ENCODE measurements around the gene GGT5.
A peak's percentile ranks its signal among the peaks of the same experiment; 100 is the strongest.
"Not testable (repeated sequence)": the region's sequence is repeated elsewhere in the genome, so short reads cannot be mapped to it uniquely, and the experiment has no call there.

The GGT5 gene

DNA sequence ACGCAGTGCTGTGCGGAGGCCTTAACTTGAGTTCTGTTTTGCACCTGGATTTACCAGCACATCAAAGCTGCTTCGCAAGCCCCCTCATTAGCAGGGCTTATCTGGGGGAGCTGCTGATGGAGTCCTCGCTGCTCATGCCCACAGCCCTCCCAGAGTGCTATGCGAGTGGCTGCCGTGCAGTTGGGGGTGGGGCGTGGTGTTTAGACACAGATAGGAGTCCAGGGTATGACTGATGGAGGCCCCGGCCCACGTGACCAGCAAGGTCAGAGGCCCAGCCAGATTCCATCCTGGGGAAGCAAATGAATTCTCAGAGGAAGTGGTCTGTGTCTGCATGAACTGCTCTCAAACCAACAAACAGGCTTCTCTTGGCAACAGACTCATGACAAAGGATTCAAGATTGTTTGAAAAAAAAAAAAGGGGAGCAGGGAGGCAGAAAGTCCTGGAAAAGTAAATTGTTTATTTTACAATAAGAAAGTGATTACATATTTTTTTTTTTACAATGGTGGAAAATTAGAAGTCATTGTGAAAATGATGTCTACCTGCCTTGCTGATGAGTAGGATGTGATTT, 19.5 kb upstream of the GGT5 start:
- not testable (repeated sequence) for H4K91ac ChIP-seq (ENCODE audit: low read depth, low read length, poor library complexity); H2BK15ac ChIP-seq (ENCODE audit: low read length); H3K4me2 ChIP-seq (ENCODE audit: insufficient read depth, low read length, poor library complexity, severe bottlenecking); H3K36me3 ChIP-seq (replicated peaks in 1 of 2; ENCODE audit: control insufficient read depth in 2 of 2, insufficient read depth in 2 of 2, low read length in 2 of 2); H2BK12ac ChIP-seq (ENCODE audit: low read length); DNase-seq (ENCODE audit: low spot score); H2BK5ac ChIP-seq (ENCODE audit: low read length); H3K79me1 ChIP-seq (ENCODE audit: low read depth, low read length); H3K18ac ChIP-seq (ENCODE audit: low read length); H3K27ac ChIP-seq (replicated peaks; ENCODE audit: low read length); H3K14ac ChIP-seq (ENCODE audit: low read length); H3K23ac ChIP-seq (ENCODE audit: low read depth, low read length, poor library complexity); H2AK5ac ChIP-seq (ENCODE audit: low read depth, low read length); H3K9ac ChIP-seq (ENCODE audit: low read depth, low read length, poor library complexity); H3K4ac ChIP-seq (ENCODE audit: low read length); H3K27me3 ChIP-seq (ENCODE audit: control insufficient read depth in 3 of 3, insufficient read depth in 3 of 3, low read depth in 1 of 3, low read length in 3 of 3); H3K9me3 ChIP-seq (replicated peaks in 1 of 2; ENCODE audit: control insufficient read depth in 2 of 2, insufficient read depth in 1 of 2, low read depth in 1 of 2, low read length in 2 of 2); H2BK120ac ChIP-seq (ENCODE audit: low read depth, low read length)
- Histone ChIP-seq H2AFZ (ENCODE audit: low read length) (peak overlapping the region; percentile 64), H4K8ac (ENCODE audit: low read depth, low read length) (peak overlapping the region; percentile 43), H3K4me3 (ENCODE audit: low read length in 2 of 2) (peak overlapping the region in 1 of 2 donors; percentile 34), H3K4me1 (ENCODE audit: control insufficient read depth in 2 of 2, insufficient read depth in 1 of 2, low read depth in 1 of 2, low read length in 2 of 2) (peaks cover 1 to 21% of the 10 kb centered on the region in 2 donors)
- no CpG with 5 or more reads among the region's 9 CpGs for WGBS, 2 donors (ENCODE audit: extremely low coverage in 2 of 2, insufficient read length in 2 of 2, insufficient replicate concordance in 1 of 2)

DNA sequence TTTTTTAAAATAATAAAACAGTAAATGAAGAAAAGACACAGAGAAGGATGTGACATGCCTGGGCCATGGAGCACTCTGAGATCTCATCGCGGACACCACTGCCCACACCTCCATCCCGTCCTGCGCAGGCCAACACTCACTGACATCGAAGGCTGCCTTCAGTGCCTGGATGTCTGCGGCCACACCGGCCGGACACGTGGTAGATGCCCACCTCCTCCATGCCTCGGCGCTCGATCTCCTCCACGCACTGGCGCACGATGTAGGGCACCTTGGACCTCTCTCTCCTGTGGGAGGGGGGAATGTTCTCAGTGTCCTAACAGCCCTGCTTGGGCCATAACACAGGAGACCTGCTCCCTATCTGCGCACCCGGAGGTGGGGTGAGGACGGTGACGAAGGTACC, 18.6 kb upstream of the GGT5 start:
- H3K27ac ChIP-seq (replicated peaks; ENCODE audit: low read length); H2BK5ac ChIP-seq (ENCODE audit: low read length); H3K4me2 ChIP-seq (ENCODE audit: insufficient read depth, low read length, poor library complexity, severe bottlenecking); H3K14ac ChIP-seq (ENCODE audit: low read length); H2AFZ ChIP-seq (ENCODE audit: low read length); H3K18ac ChIP-seq (ENCODE audit: low read length); H3K4ac ChIP-seq (ENCODE audit: low read length); H3K36me3 ChIP-seq (replicated peaks in 1 of 2; ENCODE audit: control insufficient read depth in 2 of 2, insufficient read depth in 2 of 2, low read length in 2 of 2); H2AK5ac ChIP-seq (ENCODE audit: low read depth, low read length); H4K91ac ChIP-seq (ENCODE audit: low read depth, low read length, poor library complexity); H2BK12ac ChIP-seq (ENCODE audit: low read length); H2BK15ac ChIP-seq (ENCODE audit: low read length); H4K8ac ChIP-seq (ENCODE audit: low read depth, low read length); H3K23ac ChIP-seq (ENCODE audit: low read depth, low read length, poor library complexity); H2BK120ac ChIP-seq (ENCODE audit: low read depth, low read length); DNase-seq (ENCODE audit: low spot score); H3K79me1 ChIP-seq (ENCODE audit: low read depth, low read length); H3K27me3 ChIP-seq (ENCODE audit: control insufficient read depth in 3 of 3, insufficient read depth in 3 of 3, low read depth in 1 of 3, low read length in 3 of 3); H3K9ac ChIP-seq (ENCODE audit: low read depth, low read length, poor library complexity); H3K4me3 ChIP-seq (ENCODE audit: low read length in 2 of 2); H3K9me3 ChIP-seq (replicated peaks in 1 of 2; ENCODE audit: control insufficient read depth in 2 of 2, insufficient read depth in 1 of 2, low read depth in 1 of 2, low read length in 2 of 2): not testable (repeated sequence)
- peaks cover 1 to 21% of the 10 kb centered on the region in 2 donors for H3K4me1 ChIP-seq (ENCODE audit: control insufficient read depth in 2 of 2, insufficient read depth in 1 of 2, low read depth in 1 of 2, low read length in 2 of 2)
- no CpG with 5 or more reads among the region's 19 CpGs for WGBS, 2 donors (ENCODE audit: extremely low coverage in 2 of 2, insufficient read length in 2 of 2, insufficient replicate concordance in 1 of 2)

DNA sequence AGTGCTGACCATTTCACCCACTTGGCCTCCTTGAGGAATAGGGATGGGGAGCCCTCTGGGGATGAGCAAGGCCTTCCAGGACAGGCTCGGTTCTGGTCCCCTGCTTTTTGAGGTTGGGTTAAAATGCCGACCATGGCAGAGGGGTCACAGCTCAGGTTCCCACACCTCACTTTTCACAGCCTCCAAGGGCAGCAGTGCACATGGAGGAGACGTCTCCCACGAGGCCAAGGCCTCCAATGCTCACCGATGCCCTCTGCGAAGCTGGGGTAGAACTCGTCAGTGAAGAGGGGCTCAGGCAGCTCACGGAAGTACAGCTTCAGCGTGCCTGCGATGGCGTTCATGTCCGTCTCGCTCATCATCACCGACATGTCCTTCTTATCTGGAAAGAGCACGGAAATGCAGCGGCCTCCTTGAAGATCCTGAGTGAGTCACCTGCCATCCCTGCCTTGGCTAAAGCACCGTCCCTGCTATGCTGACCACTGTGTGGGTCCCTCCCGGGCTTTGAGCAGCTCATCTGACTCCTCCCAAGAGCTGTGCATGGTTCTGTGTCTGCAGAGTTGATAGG, 17.4 kb upstream of the GGT5 start:
- H3K23ac ChIP-seq (ENCODE audit: low read depth, low read length, poor library complexity); H2BK120ac ChIP-seq (ENCODE audit: low read depth, low read length); H3K36me3 ChIP-seq (replicated peaks in 1 of 2; ENCODE audit: control insufficient read depth in 2 of 2, insufficient read depth in 2 of 2, low read length in 2 of 2); H2BK12ac ChIP-seq (ENCODE audit: low read length); H3K4me2 ChIP-seq (ENCODE audit: insufficient read depth, low read length, poor library complexity, severe bottlenecking); H3K27me3 ChIP-seq (ENCODE audit: control insufficient read depth in 3 of 3, insufficient read depth in 3 of 3, low read depth in 1 of 3, low read length in 3 of 3); DNase-seq (ENCODE audit: low spot score); H3K9me3 ChIP-seq (replicated peaks in 1 of 2; ENCODE audit: control insufficient read depth in 2 of 2, insufficient read depth in 1 of 2, low read depth in 1 of 2, low read length in 2 of 2); H3K4me3 ChIP-seq (ENCODE audit: low read length in 2 of 2); H3K14ac ChIP-seq (ENCODE audit: low read length); H3K4ac ChIP-seq (ENCODE audit: low read length); H2AFZ ChIP-seq (ENCODE audit: low read length); H3K79me1 ChIP-seq (ENCODE audit: low read depth, low read length); H2BK5ac ChIP-seq (ENCODE audit: low read length); H2AK5ac ChIP-seq (ENCODE audit: low read depth, low read length); H4K8ac ChIP-seq (ENCODE audit: low read depth, low read length); H4K91ac ChIP-seq (ENCODE audit: low read depth, low read length, poor library complexity); H3K18ac ChIP-seq (ENCODE audit: low read length); H3K9ac ChIP-seq (ENCODE audit: low read depth, low read length, poor library complexity); H3K27ac ChIP-seq (replicated peaks; ENCODE audit: low read length): not testable (repeated sequence)
- H3K4me1 ChIP-seq (ENCODE audit: control insufficient read depth in 2 of 2, insufficient read depth in 1 of 2, low read depth in 1 of 2, low read length in 2 of 2) = peaks cover 1 to 21% of the 10 kb centered on the region in 2 donors
- H2BK15ac ChIP-seq (ENCODE audit: low read length) = peak overlapping the region; percentile 15
- no CpG with 5 or more reads among the region's 18 CpGs for WGBS, 2 donors (ENCODE audit: extremely low coverage in 2 of 2, insufficient read length in 2 of 2, insufficient replicate concordance in 1 of 2)

DNA sequence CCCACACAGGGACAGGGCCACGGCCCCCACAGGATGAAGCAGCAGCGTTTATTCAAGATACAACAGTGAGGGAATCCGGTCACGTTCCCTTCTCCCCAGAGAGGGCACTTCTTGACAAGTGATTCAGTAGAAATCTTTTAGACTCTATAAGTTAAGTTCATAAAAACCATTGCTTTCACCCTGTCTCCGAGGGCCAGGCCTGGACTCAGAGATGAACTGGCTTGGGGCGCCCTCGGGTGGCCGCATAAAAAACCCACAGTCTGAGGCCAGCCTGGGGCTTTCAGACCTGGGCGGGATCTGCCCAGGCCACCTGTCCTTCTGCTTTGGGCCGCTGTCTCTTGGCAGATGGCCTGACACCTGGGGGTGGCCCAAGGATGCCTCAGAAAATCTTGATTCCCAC, 14.6 kb upstream of the GGT5 start:
- H3K18ac ChIP-seq (ENCODE audit: low read length); H3K79me1 ChIP-seq (ENCODE audit: low read depth, low read length); H2BK120ac ChIP-seq (ENCODE audit: low read depth, low read length); H3K4me3 ChIP-seq (ENCODE audit: low read length in 2 of 2); H2BK5ac ChIP-seq (ENCODE audit: low read length); H3K14ac ChIP-seq (ENCODE audit: low read length); H3K36me3 ChIP-seq (replicated peaks in 1 of 2; ENCODE audit: control insufficient read depth in 2 of 2, insufficient read depth in 2 of 2, low read length in 2 of 2); H2BK12ac ChIP-seq (ENCODE audit: low read length); H4K91ac ChIP-seq (ENCODE audit: low read depth, low read length, poor library complexity); H3K27me3 ChIP-seq (ENCODE audit: control insufficient read depth in 3 of 3, insufficient read depth in 3 of 3, low read depth in 1 of 3, low read length in 3 of 3); H3K23ac ChIP-seq (ENCODE audit: low read depth, low read length, poor library complexity); H2AK5ac ChIP-seq (ENCODE audit: low read depth, low read length); H3K4me2 ChIP-seq (ENCODE audit: insufficient read depth, low read length, poor library complexity, severe bottlenecking); H3K4ac ChIP-seq (ENCODE audit: low read length); H3K27ac ChIP-seq (replicated peaks; ENCODE audit: low read length); H3K9ac ChIP-seq (ENCODE audit: low read depth, low read length, poor library complexity); H3K9me3 ChIP-seq (replicated peaks in 1 of 2; ENCODE audit: control insufficient read depth in 2 of 2, insufficient read depth in 1 of 2, low read depth in 1 of 2, low read length in 2 of 2); H4K8ac ChIP-seq (ENCODE audit: low read depth, low read length); H2BK15ac ChIP-seq (ENCODE audit: low read length): not testable (repeated sequence)
- WGBS, 2 donors (ENCODE audit: extremely low coverage in 2 of 2, insufficient read length in 2 of 2, insufficient replicate concordance in 1 of 2) = no CpG with 5 or more reads among the region's 10 CpGs
- Histone ChIP-seq H2AFZ (ENCODE audit: low read length) (peak overlapping the region; percentile 87), H3K4me1 (ENCODE audit: control insufficient read depth in 2 of 2, insufficient read depth in 1 of 2, low read depth in 1 of 2, low read length in 2 of 2) (peaks cover 1 to 12% of the 10 kb centered on the region in 2 donors)
- DNase-seq (ENCODE audit: low spot score) = peak; percentile 58
